Neural progenitor cell (in vitro differentiated cells): ENCODE measurements around the gene CASP7. TPM values are rescaled to one million over a fixed set of nuclear protein-coding genes. Genes with fewer than 3 reads are reported as not detected.

ENCODE experiments used
- DNase-seq: peaks from one replicate; pipeline ENCODE4 v3.0.0-alpha.2; 2016; ENCODE audit warnings: low spot score
- H2AFZ ChIP-seq: fragments of 200-600 bp; sonication (generic); replicated peaks from 2 replicates; pipeline ENCODE4 v1.6.1; 2016; ENCODE audit warnings: antibody characterized with exemption
- H3F3A ChIP-seq: fragments of 200-600 bp; sonication (generic); 2 replicates; pipeline ENCODE4 v1.6.1; 2016; ENCODE audit warnings: antibody characterized with exemption, low read depth
- H3K27ac ChIP-seq: fragments of 200-600 bp; sonication (generic); 2 replicates; pipeline ENCODE4 v1.5.1; 2016; ENCODE audit warnings: mild to moderate bottlenecking
- H3K27me3 ChIP-seq: fragments of 200-600 bp; sonication (generic); 2 replicates; pipeline ENCODE4 v1.6.1; 2016; ENCODE audit warnings: mild to moderate bottlenecking, moderate library complexity
- H3K36me3 ChIP-seq: fragments of 200-600 bp; sonication (generic); 2 replicates; pipeline ENCODE4 v1.5.1; 2016
- H3K4me1 ChIP-seq: fragments of 200-600 bp; sonication (generic); 2 replicates; pipeline ENCODE4 v1.6.1; 2016; ENCODE audit warnings: mixed run types
- H3K4me2 ChIP-seq: fragments of 200-600 bp; sonication (generic); 2 replicates; pipeline ENCODE4 v1.6.1; 2016
- H3K4me3 ChIP-seq: fragments of 200-600 bp; sonication (generic); 2 replicates; pipeline ENCODE4 v1.5.1; 2016
- H3K79me2 ChIP-seq: fragments of 200-600 bp; sonication (generic); 2 replicates; pipeline ENCODE4 v1.6.1; 2016; ENCODE audit warnings: low read depth
- H3K9ac ChIP-seq: fragments of 200-600 bp; sonication (generic); 2 replicates; pipeline ENCODE4 v1.6.1; 2016
- H3K9me3 ChIP-seq: fragments of 200-600 bp; sonication (generic); 2 replicates; pipeline ENCODE4 v1.5.1; 2016; ENCODE audit warnings: low read depth
- H4K20me1 ChIP-seq: fragments of 200-600 bp; sonication (generic); 2 replicates; pipeline ENCODE4 v1.6.1; 2016; ENCODE audit warnings: low read depth
- H3K27ac Mint-ChIP-seq: 3 replicates; pipeline ENCODE4 v1.8.0; 2021; ENCODE audit warnings: mixed read lengths
- H3K27me3 Mint-ChIP-seq: 2 replicates; pipeline ENCODE4 v1.8.0; 2022; ENCODE audit warnings: low read depth, mild to moderate bottlenecking, inconsistent platforms, moderate library complexity, mixed read lengths; ENCODE audit not compliant: insufficient read depth
- H3K36me3 Mint-ChIP-seq: 3 replicates; pipeline ENCODE4 v1.8.0; 2021; ENCODE audit warnings: mixed read lengths
- H3K4me1 Mint-ChIP-seq: 3 replicates; pipeline ENCODE4 v1.8.0; 2021; ENCODE audit warnings: mixed read lengths
- H3K4me3 Mint-ChIP-seq: 3 replicates; pipeline ENCODE4 v1.8.0; 2021; ENCODE audit warnings: mild to moderate bottlenecking, moderate library complexity, mixed read lengths
- H3K9me3 Mint-ChIP-seq: 3 replicates; pipeline ENCODE4 v1.8.0; 2020; ENCODE audit warnings: mixed read lengths
- CTCF ChIP-seq: fragments of 200-600 bp; sonication (generic); IDR thresholded peaks from 2 replicates; pipeline ENCODE4 v1.5.1; 2017; ENCODE audit warnings: antibody characterized with exemption, mild to moderate bottlenecking
- EZH2 ChIP-seq: fragments of 200-600 bp; sonication (generic); IDR thresholded peaks from 2 replicates; pipeline ENCODE4 v1.6.1; 2017; ENCODE audit warnings: antibody characterized with exemption, mild to moderate bottlenecking, moderate library complexity
- EZH2phosphoT487 ChIP-seq: fragments of 200-600 bp; sonication (generic); IDR thresholded peaks from 2 replicates; pipeline ENCODE4 v1.6.1; 2017; ENCODE audit warnings: antibody characterized with exemption
- total RNA-seq: library from RNA; depleted of rRNA; stranded (reverse); fragments of >200 nt; gene quantifications from 2 replicates; pipeline ENCODE4 v1.2.3, GENCODE V29; 2015; ENCODE audit warnings: low replicate concordance

The CASP7 gene
- total RNA-seq, 1 donor from 2014 or later: 18.9 TPM

- H3K27ac ChIP-seq: no peak overlapping the region
- H3K36me3 ChIP-seq: no peaks in the 10 kb centered on the region
- no peak overlapping the region for H3K4me2 ChIP-seq
- peak overlapping the region; percentile 3 for H2AFZ ChIP-seq
- no peaks in the 10 kb centered on the region for H3K4me1 ChIP-seq
- Mint-ChIP-seq H3K4me3 (no peak overlapping the region), H3K36me3 (no peaks in the 10 kb centered on the region), H3K4me1 (peaks cover 11% of the 10 kb centered on the region), H3K27ac (no peak overlapping the region), H3K9me3 (no peaks in the 10 kb centered on the region), H3K27me3 (peaks cover 7% of the 10 kb centered on the region)
- DNase-seq: no peak
- H4K20me1 ChIP-seq: no peaks in the 10 kb centered on the region
- TF ChIP-seq EZH2 (no peak), EZH2phosphoT487 (no peak), CTCF (no peak)
- H3F3A ChIP-seq: no peaks in the 10 kb centered on the region
- H3K79me2 ChIP-seq: no peaks in the 10 kb centered on the region
- no peaks in the 10 kb centered on the region for H3K27me3 ChIP-seq
- no peaks in the 10 kb centered on the region for H3K9me3 ChIP-seq
- no peak overlapping the region for H3K9ac ChIP-seq
- H3K4me3 ChIP-seq: no peak overlapping the region
Measured at GRCh38 chr10:113644185-113645120, 35.3 kb upstream of the CASP7 start.

- H3K27ac Mint-ChIP-seq: no peak overlapping the region
- Histone ChIP-seq H3K4me1 (no peaks in the 10 kb centered on the region), H4K20me1 (no peaks in the 10 kb centered on the region)
Measured at GRCh38 chr10:113646336-113647201, 33.1 kb upstream of the CASP7 start.

GRCh38 chr10:113647812-113648211 is 31.9 kb upstream of the CASP7 start:
- H3K36me3 Mint-ChIP-seq: no peaks in the 10 kb centered on the region
- TF ChIP-seq EZH2 (no peak), CTCF (no peak), EZH2phosphoT487 (no peak)
- no peaks in the 10 kb centered on the region for H3K4me1 ChIP-seq

More at GRCh38 chr10:113646336-113647201, 33.1 kb upstream of the CASP7 start:
- peaks cover 11% of the 10 kb centered on the region for H3K4me1 Mint-ChIP-seq
- TF ChIP-seq EZH2phosphoT487 (no peak), EZH2 (no peak), CTCF (no peak)
- Histone ChIP-seq H3K4me3 (no peak overlapping the region), H3F3A (no peaks in the 10 kb centered on the region), H3K27me3 (no peaks in the 10 kb centered on the region), H3K79me2 (no peaks in the 10 kb centered on the region), H3K9ac (no peak overlapping the region), H3K9me3 (no peaks in the 10 kb centered on the region), H3K36me3 (no peaks in the 10 kb centered on the region), H3K27ac (no peak overlapping the region), H3K4me2 (no peak overlapping the region), H2AFZ (no peak overlapping the region)
- DNase-seq: no peak
- H3K4me3 Mint-ChIP-seq: no peak overlapping the region
- H3K9me3 Mint-ChIP-seq: no peaks in the 10 kb centered on the region
- H3K27me3 Mint-ChIP-seq: peaks cover 7% of the 10 kb centered on the region
- no peaks in the 10 kb centered on the region for H3K36me3 Mint-ChIP-seq

More at GRCh38 chr10:113647812-113648211, 31.9 kb upstream of the CASP7 start:
- Histone ChIP-seq H3K4me3 (no peak overlapping the region), H3K79me2 (no peaks in the 10 kb centered on the region), H3K9me3 (no peaks in the 10 kb centered on the region), H2AFZ (no peak overlapping the region), H3K4me2 (no peak overlapping the region), H3K9ac (no peak overlapping the region), H4K20me1 (no peaks in the 10 kb centered on the region), H3K27ac (no peak overlapping the region), H3F3A (no peaks in the 10 kb centered on the region), H3K27me3 (no peaks in the 10 kb centered on the region), H3K36me3 (no peaks in the 10 kb centered on the region)
- DNase-seq: no peak
- H3K27ac Mint-ChIP-seq: no peak overlapping the region
- peaks cover 11% of the 10 kb centered on the region for H3K27me3 Mint-ChIP-seq
- H3K4me1 Mint-ChIP-seq: peaks cover 11% of the 10 kb centered on the region
- H3K9me3 Mint-ChIP-seq: no peaks in the 10 kb centered on the region
- no peak overlapping the region for H3K4me3 Mint-ChIP-seq
